GM21447 (cell line): ENCODE measurements around the gene SAP25.
"Not testable (repeated sequence)": the region's sequence is repeated elsewhere in the genome, so short reads cannot be mapped to it uniquely, and the experiment has no call there.

ENCODE experiments used
- ATAC-seq: cut with Tn5 transposase; IDR thresholded peaks from one replicate; pipeline ENCODE4 v1.9.1; 2021; ENCODE audit not compliant: unreplicated experiment

SAP25 gene

GRCh38 chr7:100576384-100576993, 2.8 kb upstream of the SAP25 start:
- ATAC-seq, result no peak

DNA sequence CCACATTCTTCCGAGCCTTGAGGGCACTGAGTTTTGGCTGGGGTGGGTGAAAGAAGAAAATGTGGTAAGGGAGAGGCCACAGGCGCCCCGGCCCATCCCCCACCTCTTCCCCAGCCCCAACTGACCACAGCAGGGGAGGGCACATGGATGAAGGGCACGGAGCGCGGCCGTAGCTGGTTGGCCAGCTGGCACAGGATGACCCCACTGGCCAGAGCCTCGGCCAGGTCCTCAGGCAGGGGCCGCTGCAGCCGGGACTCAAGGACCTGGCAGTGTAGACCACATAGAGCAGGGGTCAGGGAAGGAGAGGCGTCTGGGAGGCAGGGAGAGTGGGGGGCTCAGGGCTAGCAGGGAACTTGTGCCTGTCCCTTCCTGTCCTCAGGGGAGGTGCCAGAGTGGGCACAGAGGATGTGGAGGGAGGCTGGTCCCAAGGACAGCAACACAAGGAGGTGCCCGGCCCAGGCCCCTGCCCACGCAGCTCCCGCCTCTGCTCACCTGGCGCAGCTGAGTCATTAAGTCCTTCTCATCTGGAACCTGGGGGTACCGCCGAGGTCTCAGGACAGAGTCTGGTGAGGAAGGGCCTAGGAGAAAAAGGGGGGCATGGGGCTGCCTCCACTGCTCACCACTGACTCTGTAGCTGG, 2.2 kb upstream of the SAP25 start:
- ATAC-seq, result no peak

- ATAC-seq, result no peak
These were observed 1.5 kb upstream of the SAP25 start for GRCh38 chr7:100575206-100575631.

DNA sequence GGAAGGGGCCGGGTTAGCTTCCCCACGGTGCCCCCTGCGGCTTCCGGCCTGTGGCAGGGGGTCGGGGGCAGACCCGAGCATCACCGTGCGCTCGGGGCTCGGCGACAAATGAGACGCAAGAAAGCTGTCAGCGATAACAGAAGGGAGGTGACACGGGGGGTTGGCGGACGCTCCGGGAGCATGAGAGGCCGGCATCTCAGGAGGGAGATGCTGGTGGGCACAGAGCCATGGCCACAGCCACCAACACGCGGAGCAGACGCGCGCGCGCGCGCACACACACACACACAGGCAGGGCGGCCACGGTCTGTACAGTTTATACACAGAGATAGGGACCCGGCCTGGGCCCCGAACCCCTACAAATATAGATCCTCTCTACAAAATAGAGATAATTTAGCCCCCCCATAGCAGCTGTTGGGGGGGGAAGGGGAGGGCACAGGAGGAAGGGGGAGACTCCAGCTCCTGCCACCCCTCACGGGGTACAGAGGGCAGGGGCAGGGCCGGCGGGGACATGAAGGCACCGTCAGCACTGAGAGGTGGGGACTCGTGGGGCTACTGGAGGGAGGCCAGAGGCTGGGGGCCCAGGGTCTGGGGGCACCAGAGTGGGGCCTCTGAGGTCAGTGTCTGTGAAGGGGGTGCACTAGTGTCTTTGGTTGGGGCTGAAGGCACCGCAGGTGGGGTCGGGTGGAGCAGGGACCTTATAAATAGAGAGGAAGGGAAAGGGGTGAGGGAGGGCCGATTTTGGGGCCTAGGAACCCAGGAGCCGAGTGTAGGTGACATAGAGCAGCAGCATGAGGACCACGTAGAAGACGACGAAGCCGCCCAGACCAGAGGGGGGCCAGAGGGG, 884 bp upstream of the SAP25 start:
- no peak for ATAC-seq

DNA sequence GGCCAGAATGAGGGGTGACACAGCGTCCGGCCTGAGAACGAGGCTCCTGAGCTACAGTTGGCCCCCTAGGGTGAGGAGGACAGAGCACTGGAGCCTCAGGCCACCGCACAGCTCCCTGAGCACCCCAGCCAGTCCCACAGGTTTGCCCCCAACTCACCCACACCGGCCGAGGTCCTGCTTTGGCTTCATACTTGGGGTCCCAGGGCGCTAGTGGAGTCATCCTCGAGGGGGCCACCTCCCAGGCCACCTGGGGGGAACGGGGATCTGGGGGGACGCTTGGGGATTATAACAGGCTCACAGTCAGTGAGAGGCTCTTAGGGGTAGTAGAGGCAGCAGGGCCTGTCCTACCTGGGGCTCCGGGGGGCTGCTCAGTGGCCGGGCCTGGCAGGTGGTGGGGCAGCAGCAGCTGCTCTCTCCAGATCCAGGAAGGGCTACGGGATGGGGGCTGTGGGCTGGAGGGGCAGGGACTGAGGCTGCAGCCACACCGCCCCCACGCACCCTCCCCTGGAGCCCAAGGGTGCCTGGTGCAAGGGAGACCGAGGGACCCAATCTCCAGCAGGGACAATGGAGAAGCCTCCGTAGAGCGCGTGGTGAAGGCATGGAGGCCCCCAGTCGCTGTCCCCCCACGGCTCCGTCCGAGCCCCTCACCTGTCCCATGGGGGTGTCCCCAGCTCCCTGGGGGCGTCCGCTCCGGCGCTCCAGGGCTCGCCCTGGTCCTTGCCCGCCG, 588 bp downstream of the SAP25 start:
- no peak for ATAC-seq

DNA sequence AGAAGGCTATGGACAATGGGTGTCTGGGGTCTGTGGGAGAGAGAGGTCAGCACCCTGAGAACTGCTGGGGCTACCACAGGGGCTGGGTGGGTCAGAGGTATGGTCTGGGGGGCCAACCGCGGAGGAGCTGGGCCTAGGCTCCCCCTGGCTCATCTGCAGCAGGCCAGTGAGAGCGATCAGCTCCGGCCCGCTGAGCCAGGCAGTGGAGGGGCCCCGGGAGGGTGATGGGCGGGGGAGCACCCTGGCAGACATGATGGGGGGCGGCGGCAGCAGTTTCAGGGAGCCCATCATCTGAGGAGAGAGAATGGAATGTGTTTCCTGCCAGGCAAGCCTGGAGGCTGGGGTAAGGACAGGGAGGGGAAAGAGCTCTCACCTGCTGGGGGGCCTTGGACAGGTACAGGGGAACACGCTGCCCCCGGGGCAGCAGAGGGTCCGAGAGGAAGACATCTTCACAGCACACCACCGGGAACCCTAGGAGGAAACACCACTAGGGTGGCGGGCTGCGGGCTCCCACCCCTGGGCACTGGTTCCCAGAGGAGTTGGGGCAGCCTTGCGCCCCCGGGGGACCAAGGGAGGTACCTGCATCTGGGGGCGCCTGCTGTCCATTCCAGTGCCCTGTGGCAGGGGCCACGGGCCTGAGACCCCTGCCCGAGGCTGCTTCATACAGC, 1.3 kb downstream of the SAP25 start:
- no peak for ATAC-seq

GRCh38 chr7:100571829-100572116, 1.9 kb downstream of the SAP25 start:
- ATAC-seq, result no peak

- ATAC-seq, result no peak
These were observed 2.5 kb downstream of the SAP25 start for GRCh38 chr7:100570954-100571828.

- ATAC-seq, result no peak
These were observed 4.5 kb downstream of the SAP25 start for GRCh38 chr7:100568896-100569844.

DNA sequence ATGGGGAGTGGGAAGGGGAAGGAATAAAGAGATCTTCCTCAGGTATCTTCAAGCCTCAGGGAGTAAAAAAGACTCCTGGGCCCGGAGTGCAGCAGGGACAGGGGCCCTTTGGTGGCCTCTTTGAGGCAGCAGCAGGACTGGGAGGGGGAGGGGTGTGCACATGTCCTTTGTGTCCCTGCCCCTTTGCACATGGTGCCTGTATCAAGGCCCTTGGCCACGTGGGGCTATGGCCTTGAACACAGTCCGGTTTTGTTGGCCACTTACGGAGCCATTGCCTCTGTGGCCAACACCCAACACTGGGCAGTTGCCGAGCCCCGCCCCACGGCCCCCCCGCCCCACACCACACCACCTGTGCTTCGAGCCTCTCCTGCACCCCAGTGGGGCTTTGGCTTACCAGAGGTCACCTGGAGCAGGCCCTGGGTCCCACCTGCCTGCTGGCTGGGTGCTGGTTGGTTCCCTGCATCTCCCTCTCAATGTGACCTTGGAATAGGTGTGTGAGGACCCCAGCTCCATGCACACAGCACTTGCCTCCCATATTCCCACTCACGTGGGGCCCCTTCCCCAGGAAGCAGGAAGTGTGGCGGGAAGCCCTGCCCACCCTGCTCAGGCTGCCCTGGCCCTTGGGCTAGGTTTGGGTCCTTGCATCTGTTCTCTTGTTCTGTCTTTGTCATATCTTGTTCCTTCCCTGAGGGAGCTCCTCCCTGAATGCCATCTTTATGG, 5.4 kb downstream of the SAP25 start:
- ATAC-seq, result no peak

DNA sequence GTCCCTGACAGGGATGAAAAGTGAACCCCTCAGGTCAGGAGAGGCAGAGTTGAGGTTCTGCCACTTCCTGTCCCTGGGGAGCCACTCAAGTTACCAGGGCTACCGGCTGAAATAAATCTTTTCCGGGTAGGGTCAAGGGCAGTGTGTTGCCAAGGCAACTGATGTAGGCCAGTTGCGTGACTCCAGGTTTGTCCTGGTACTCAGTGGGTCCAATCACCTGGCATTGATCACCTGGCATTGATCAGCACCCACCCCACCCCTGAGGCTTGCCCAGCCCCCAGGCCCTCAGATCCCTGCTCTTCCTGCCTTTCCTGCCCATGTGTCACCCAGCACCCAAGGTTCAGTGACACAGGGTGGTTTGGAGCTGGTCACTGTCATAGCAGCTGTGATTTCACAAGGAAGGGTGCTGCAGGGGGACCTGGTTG, 5.9 kb downstream of the SAP25 start:
- ATAC-seq, result no peak

DNA sequence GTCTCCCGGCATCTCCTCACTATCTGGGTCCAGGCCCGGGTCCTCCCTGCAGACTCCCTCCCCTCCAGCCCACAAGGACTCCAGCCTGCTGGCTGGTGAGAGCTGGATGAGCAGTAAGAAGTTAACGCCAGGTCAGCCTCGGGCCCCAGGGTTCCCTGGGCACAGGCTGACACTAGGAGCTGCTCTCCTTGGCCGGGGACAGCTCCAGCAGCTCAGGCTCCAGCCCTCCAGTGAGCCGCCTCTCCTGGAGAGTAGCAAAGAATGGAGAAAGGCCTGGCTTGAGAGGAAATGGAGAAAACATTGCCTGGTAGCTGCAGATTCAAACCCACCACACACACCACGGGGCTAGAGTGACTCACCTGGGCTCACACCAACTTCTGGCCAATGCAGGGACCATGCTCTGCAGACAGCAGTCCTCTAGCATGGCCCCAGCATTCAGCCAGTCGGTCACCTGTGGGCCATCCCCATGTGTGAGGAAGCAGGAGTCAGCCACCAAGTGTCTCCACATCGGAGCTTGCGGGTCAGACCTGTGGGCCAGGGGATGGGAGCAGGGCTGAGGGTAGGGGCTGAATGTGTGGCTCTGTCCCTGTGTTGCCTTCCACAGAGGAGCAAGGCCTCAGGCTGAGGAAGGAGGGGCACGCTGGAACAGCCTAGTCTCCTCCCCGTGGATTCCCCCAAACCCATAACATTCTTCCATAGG, 6.5 kb downstream of the SAP25 start:
- no peak for ATAC-seq

DNA sequence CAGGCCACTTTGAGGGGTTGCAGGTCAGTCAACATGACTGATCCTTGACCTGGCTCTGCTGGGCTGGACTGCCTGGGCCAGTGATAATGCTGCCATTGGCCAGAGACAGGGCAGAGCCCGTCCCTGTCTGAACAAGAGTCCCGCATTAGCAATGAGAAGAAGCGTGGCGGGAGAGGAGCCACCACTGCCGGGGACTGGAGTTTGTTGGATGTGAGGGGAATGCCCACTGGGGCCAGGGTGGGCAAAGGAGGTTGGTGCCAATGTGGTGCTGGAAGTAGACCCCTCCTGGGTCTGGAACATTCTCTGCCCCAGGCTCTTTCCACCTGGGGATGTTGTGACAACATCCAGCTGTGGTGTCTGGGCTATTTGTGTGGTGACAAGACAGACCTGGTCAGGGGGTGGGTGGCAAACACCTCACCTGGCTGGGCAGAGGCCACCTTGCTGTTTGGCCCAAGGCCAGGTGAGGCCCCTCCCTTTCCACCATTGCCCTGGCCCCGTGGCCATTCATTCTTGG, 7.6 kb downstream of the SAP25 start:
- ATAC-seq, result no peak

- ATAC-seq, result no peak
These were observed 8.5 kb downstream of the SAP25 start for GRCh38 chr7:100565133-100565571.

- not testable (repeated sequence) for ATAC-seq
These were observed 9.3 kb downstream of the SAP25 start for GRCh38 chr7:100564405-100564804.

- ATAC-seq, result no peak
These were observed 9.8 kb downstream of the SAP25 start for GRCh38 chr7:100563809-100564400.

DNA sequence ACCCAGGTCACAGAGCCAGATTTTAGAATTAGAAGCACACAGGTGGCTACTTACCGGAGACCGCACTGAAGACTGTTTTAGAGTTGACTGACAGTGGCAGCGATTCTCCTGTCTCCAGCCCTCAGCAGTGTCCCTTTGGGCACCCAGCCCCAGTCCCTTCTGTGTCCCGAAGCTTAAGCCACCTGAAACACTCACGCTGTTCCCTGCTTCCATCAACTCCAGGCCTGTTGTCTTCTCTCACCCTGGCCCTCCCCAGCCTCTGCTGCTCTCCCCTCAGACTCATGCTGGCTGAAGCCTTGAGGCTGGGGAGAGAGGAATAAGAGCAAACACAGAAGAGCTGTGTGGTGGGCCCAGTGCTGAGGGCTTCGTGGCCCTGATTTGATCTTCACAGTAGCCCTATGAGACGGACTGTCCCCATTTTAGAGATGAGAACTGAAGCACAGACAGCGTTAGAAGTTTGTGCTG, 10.6 kb downstream of the SAP25 start:
- no peak for ATAC-seq
